ENCODE data around the gene C2orf72. TPM values are rescaled to one million over a fixed set of nuclear protein-coding genes. Genes with fewer than 3 reads are reported as not detected.
A peak's percentile ranks its signal among the peaks of the same experiment; 100 is the strongest.
"Not testable (repeated sequence)": the region's sequence is repeated elsewhere in the genome, so short reads cannot be mapped to it uniquely, and the experiment has no call there.

C2orf72 gene
- total RNA-seq, 1 donor from 2014 or later: 3.0 TPM

DNA sequence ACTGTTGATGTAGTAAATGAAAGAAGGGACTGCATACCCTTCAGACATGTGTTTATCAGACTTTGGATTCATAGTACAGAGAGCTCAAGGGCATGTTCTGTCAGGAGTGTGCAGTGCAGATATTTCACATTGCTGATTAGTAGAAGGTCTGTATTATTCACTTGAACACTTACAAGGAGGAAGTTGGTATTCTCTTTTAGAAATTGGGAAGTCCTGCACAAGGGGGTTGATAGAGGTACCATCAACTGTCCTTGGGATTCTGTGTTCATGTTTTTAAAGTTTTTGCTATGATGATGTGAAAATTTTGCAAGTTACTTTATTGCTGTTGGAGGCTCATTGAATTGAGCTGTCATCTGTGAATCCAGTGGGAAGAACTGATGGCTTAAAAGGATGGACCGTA is 26.0 kb downstream of the C2orf72 start:
- Mint-ChIP-seq H3K27me3 (ENCODE audit: low read depth) (no peaks in the 10 kb centered on the region), H3K4me3 (no peak overlapping the region), H3K4me1 (peaks cover 18% of the 10 kb centered on the region), H3K27ac (ENCODE audit: unreplicated experiment) (no peak overlapping the region), H3K36me3 (ENCODE audit: low read depth) (peaks cover 3% of the 10 kb centered on the region), H3K9me3 (no peaks in the 10 kb centered on the region)
- TF ChIP-seq, protein P1, sequence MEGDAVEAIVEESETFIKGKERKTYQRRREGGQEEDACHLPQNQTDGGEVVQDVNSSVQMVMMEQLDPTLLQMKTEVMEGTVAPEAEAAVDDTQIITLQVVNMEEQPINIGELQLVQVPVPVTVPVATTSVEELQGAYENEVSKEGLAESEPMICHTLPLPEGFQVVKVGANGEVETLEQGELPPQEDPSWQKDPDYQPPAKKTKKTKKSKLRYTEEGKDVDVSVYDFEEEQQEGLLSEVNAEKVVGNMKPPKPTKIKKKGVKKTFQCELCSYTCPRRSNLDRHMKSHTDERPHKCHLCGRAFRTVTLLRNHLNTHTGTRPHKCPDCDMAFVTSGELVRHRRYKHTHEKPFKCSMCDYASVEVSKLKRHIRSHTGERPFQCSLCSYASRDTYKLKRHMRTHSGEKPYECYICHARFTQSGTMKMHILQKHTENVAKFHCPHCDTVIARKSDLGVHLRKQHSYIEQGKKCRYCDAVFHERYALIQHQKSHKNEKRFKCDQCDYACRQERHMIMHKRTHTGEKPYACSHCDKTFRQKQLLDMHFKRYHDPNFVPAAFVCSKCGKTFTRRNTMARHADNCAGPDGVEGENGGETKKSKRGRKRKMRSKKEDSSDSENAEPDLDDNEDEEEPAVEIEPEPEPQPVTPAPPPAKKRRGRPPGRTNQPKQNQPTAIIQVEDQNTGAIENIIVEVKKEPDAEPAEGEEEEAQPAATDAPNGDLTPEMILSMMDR (conservative IDR thresholded peaks at IDR 0.05): no peak
- no peak for DNase-seq (ENCODE audit: low read depth, low spot score)

DNA sequence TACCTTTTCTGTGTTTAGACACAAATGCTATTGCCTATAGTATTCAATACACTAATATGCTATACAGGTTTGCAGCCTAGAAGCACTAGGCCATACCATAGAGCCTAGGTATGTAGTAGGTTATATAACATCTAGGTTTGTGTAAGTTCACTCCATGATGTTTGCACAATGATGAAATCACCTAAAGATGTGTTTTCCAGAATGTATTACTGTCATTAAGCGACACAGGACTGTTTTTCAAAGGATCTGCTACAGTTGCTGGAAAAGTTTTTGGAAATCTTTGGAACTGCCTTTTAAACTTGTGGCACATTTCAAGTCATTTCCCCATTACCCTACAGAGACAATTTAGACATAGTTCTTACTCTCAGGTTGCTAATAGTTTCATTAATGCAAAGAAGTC is 28.6 kb downstream of the C2orf72 start:
- TF ChIP-seq, protein P1 (conservative IDR thresholded peaks at IDR 0.05): no peak
- Mint-ChIP-seq H3K36me3 (ENCODE audit: low read depth) (peaks cover 3% of the 10 kb centered on the region), H3K27me3 (ENCODE audit: low read depth) (no peaks in the 10 kb centered on the region), H3K9me3 (no peaks in the 10 kb centered on the region), H3K4me3 (no peak overlapping the region), H3K27ac (ENCODE audit: unreplicated experiment) (no peak overlapping the region), H3K4me1 (no peaks in the 10 kb centered on the region)
- no peak for DNase-seq (ENCODE audit: low read depth, low spot score)

DNA sequence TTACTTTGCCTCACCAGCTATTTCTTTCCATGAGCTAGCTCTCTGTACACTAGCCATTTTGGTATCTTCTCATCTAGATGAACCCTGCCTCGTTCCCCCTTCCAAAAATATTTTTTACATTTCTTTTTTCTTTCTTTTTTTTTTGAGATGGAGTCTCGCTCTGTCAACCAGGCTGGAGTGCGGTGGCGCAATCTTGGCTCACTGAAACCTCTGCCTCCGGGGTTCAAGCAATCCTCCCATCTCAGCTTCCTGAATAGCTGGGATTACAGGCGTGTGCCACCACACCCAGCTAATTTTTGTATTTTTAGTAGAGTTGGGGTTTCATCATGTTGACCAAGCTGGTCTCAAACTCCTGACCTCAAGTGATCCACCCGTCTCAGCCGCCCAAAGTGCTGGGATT is 30.2 kb downstream of the C2orf72 start:
- H3K4me1 Mint-ChIP-seq; H3K9me3 Mint-ChIP-seq; H3K4me3 Mint-ChIP-seq; DNase-seq (ENCODE audit: low read depth, low spot score); H3K36me3 Mint-ChIP-seq (ENCODE audit: low read depth); H3K27me3 Mint-ChIP-seq (ENCODE audit: low read depth): not testable (repeated sequence)
- peak overlapping the region; percentile 7 for H3K27ac Mint-ChIP-seq (ENCODE audit: unreplicated experiment)

DNA sequence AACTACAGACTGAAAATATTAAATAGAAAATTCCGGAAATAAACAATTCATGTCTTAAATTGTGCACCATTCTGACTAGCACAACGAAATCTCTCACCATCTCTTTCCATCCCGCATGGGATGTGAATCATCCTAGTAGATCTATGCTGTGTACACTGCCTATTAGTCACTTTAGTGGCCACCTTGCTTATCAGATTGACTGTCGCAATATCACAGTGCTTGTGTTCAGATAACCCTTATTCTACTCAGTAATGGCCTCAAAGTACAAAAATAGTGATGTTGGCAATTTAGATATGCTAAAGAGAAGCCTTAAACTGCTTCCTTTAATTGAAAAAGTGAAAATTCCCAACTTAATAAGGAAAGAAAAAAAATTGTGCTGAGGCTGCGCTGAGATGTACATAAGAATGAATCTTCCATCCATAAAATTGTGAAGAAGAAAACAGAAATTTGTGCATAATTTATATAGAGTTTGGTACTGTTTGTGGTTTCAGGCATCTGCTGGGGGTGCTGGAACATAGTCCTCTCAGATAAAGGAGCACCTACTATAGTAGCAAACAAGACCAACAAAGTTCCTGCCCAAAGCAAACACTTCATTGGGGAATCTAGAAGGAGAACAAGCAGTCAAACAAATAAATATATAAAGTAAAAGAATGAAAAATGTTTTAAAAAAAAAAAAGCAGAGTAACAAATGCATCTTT is 31.4 kb downstream of the C2orf72 start:
- no peak overlapping the region for H3K27ac Mint-ChIP-seq (ENCODE audit: unreplicated experiment)
- DNase-seq (ENCODE audit: low read depth, low spot score): no peak
- H3K9me3 Mint-ChIP-seq: no peaks in the 10 kb centered on the region
- no peak overlapping the region for H3K4me3 Mint-ChIP-seq
- no peaks in the 10 kb centered on the region for H3K4me1 Mint-ChIP-seq
- TF ChIP-seq, protein P1 (conservative IDR thresholded peaks at IDR 0.05): no peak
- peaks cover 5% of the 10 kb centered on the region for H3K36me3 Mint-ChIP-seq (ENCODE audit: low read depth)
- no peaks in the 10 kb centered on the region for H3K27me3 Mint-ChIP-seq (ENCODE audit: low read depth)

DNA sequence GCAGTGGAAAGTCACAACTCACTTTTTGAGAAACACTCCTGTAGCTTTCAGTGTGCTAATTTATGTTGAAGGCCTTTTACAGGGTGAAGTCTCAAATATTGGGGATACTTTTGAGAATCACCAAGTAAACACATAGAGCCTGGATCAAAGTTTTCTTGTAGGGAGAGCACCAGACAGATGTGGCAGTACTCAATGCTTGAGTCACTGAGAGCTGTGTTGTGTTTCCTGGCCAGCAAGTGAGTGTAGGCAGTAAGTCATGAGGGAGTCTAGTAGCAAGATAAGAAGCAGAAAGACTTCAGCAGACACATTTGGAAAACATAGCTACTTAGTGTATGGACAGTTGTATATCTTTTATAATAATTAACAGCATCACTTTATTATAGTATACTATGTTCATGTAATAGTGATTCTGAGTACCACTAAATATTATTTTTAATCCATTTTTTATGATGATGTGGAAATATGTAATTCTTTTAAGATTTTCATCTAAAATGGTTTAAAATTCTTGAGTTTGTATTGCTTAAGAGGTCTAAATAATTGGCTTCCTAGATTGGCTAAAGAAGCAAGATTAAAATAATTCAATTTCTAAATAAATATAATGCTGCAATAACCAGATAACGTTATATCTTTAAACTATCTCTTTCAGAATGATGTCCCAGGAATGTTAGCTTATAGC is 32.2 kb downstream of the C2orf72 start:
- peaks cover 5% of the 10 kb centered on the region for H3K36me3 Mint-ChIP-seq (ENCODE audit: low read depth)
- no peaks in the 10 kb centered on the region for H3K4me1 Mint-ChIP-seq
- H3K27me3 Mint-ChIP-seq (ENCODE audit: low read depth): no peaks in the 10 kb centered on the region
- TF ChIP-seq, protein P1 (conservative IDR thresholded peaks at IDR 0.05): no peak
- no peaks in the 10 kb centered on the region for H3K9me3 Mint-ChIP-seq
- no peak overlapping the region for H3K4me3 Mint-ChIP-seq
- no peak overlapping the region for H3K27ac Mint-ChIP-seq (ENCODE audit: unreplicated experiment)
- no peak for DNase-seq (ENCODE audit: low read depth, low spot score)

DNA sequence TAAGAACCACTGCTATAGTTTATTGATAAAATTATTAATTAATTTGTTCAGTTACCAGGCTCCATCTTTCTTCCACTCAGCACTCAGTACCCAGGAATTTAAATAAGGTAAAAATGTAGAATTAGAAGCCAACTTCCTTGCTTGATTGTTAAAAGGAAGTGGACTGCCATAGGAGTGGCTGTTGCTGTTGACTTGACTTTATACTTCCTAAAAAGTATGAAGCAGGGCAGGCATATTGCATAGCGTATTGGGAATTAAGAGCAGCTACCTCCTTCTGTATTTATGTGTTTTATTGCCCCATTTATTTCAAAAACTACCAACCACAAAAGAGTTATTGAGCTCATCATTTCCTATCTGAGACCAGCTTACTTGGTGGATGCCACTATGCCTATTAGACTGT is 47.2 kb downstream of the C2orf72 start:
- H3K4me1 Mint-ChIP-seq: no peaks in the 10 kb centered on the region
- TF ChIP-seq, protein P1 (conservative IDR thresholded peaks at IDR 0.05): no peak
- H3K9me3 Mint-ChIP-seq: no peaks in the 10 kb centered on the region
- no peaks in the 10 kb centered on the region for H3K27me3 Mint-ChIP-seq (ENCODE audit: low read depth)
- no peak overlapping the region for H3K27ac Mint-ChIP-seq (ENCODE audit: unreplicated experiment)
- H3K36me3 Mint-ChIP-seq (ENCODE audit: low read depth): peaks cover 11% of the 10 kb centered on the region
- no peak overlapping the region for H3K4me3 Mint-ChIP-seq
- no peak for DNase-seq (ENCODE audit: low read depth, low spot score)
